GM12878 (cell line): ENCODE results near the gene PSAP. TPM values are rescaled to one million over a fixed set of nuclear protein-coding genes. Genes with fewer than 3 reads are reported as not detected.

ENCODE experiments used
- ATF3 ChIP-seq: IDR thresholded peaks from 2 replicates; pipeline ENCODE4 v1.6.1; 2011; ENCODE audit warnings: low read depth, mild to moderate bottlenecking, low read length, moderate library complexity, borderline replicate concordance; ENCODE audit errors: extremely low read depth
- BRCA1 ChIP-seq: IDR thresholded peaks from 2 replicates; pipeline ENCODE4 v1.6.1; 2011; ENCODE audit warnings: low read depth, low read length, improper control_type of control experiment
- CHD1 ChIP-seq: IDR thresholded peaks from 2 replicates; pipeline ENCODE4 v1.6.1; 2012; ENCODE audit warnings: low read depth, low read length, improper control_type of control experiment
- CHD4 ChIP-seq: fragments of 200-600 bp; sonication (generic); IDR thresholded peaks from 2 replicates; pipeline ENCODE4 v1.6.1; 2016; ENCODE audit warnings: mild to moderate bottlenecking
- CREM ChIP-seq: IDR thresholded peaks from 2 replicates; pipeline ENCODE4 v1.6.1; 2014; ENCODE audit warnings: antibody characterized with exemption, low read depth
- CTCF ChIP-seq, 3 experiments: IDR thresholded peaks in 2 of 3; conservative IDR thresholded peaks in 1 of 3; 2 replicates each; pipeline ENCODE4 v1.5.1; 2011; ENCODE audit warnings: low read depth in 3 of 3, low read length in 3 of 3, mild to moderate bottlenecking in 3 of 3, control low read depth in 2 of 3, moderate library complexity in 2 of 3, inconsistent platforms in 1 of 3, mixed read lengths in 1 of 3; ENCODE audit not compliant: control insufficient read depth in 2 of 3, insufficient read depth in 1 of 3; ENCODE audit errors: extremely low read depth in 1 of 3
- FOXM1 ChIP-seq: IDR thresholded peaks from 2 replicates; pipeline ENCODE4 v1.6.1; 2012; ENCODE audit warnings: low read depth, mild to moderate bottlenecking, inconsistent platforms, low read length, moderate library complexity
- IRF4 ChIP-seq: IDR thresholded peaks from 2 replicates; pipeline ENCODE4 v1.6.1; 2011; ENCODE audit warnings: low read depth, low read length
- KDM1A ChIP-seq: fragments of 200-600 bp; sonication (generic); IDR thresholded peaks from 2 replicates; pipeline ENCODE4 v1.6.1; 2016; ENCODE audit warnings: borderline replicate concordance
- MAX ChIP-seq: IDR thresholded peaks from 2 replicates; pipeline ENCODE4 v1.6.1; 2012; ENCODE audit warnings: low read depth, low read length, improper control_type of control experiment
- MTA2 ChIP-seq: fragments of 450-650 bp; IDR thresholded peaks from 2 replicates; pipeline ENCODE4 v1.6.1; 2016; ENCODE audit warnings: low read depth, mild to moderate bottlenecking, moderate library complexity
- MYC ChIP-seq: IDR thresholded peaks from 2 replicates; pipeline ENCODE4 v1.6.1; 2011; ENCODE audit warnings: mild to moderate bottlenecking, low read length, moderate library complexity, inconsistent platforms; ENCODE audit not compliant: insufficient read depth, insufficient replicate concordance, insufficient read length, severe bottlenecking
- NR2C2 ChIP-seq: IDR thresholded peaks from 2 replicates; pipeline ENCODE4 v1.6.1; 2011; ENCODE audit warnings: borderline replicate concordance, low read depth; ENCODE audit not compliant: control insufficient read depth, insufficient read length
- PAX8 ChIP-seq: fragments of 450-650 bp; IDR thresholded peaks from 2 replicates; pipeline ENCODE4 v1.6.1; 2017; ENCODE audit warnings: mild to moderate bottlenecking, moderate library complexity
- PBX3 ChIP-seq: IDR thresholded peaks from 2 replicates; pipeline ENCODE4 v1.6.1; 2011; ENCODE audit warnings: mild to moderate bottlenecking, low read depth, low read length, moderate library complexity; ENCODE audit not compliant: insufficient replicate concordance
- POLR2AphosphoS2 ChIP-seq: IDR thresholded peaks from 2 replicates; pipeline ENCODE4 v1.6.1; 2011; ENCODE audit warnings: low read depth, mild to moderate bottlenecking, low read length, improper control_type of control experiment, moderate library complexity
- SP1 ChIP-seq: IDR thresholded peaks from one replicate; pipeline ENCODE4 v1.6.1; 2011; ENCODE audit warnings: low read depth, low read length
- ZSCAN29 ChIP-seq: fragments of 450-650 bp; IDR thresholded peaks from 2 replicates; pipeline ENCODE4 v1.6.1; 2017; ENCODE audit warnings: mild to moderate bottlenecking, moderate library complexity
- polyA plus RNA-seq, 11 experiments: library from polyadenylated mRNA; depleted of rRNA in 4 of 11; unstranded in 6 of 11; stranded (reverse) in 5 of 11; fragments of >200 nt; fragmentation: Nextera tagmentation in 4 of 11; fragmentation: Illumina TruSeq in 1 of 11; extraction: Ambion mirVana in 4 of 11; extraction: Trizol in 1 of 11; gene quantifications; 1 replicate in 1 of 11; 2 replicates in 10 of 11; pipeline versions ENCODE4 v1.2.1 to v1.2.3, GENCODE V29; 2011 to 2016; ENCODE audit warnings: inconsistent platforms in 2 of 11, missing spikeins in 2 of 11, low read depth in 1 of 11
- total RNA-seq, 4 experiments: library from RNA; depleted of rRNA in 3 of 4; stranded (reverse); fragments of >200 nt in 3 of 4; fragmentation: Illumina TruSeq in 1 of 4; extraction: Trizol in 1 of 4; gene quantifications; 2 replicates each; pipeline versions ENCODE4 v1.2.1 to v1.2.3, GENCODE V29; 2013 to 2021
- TF ChIP-seq, protein P1 (sequence below): IDR thresholded peaks from 2 replicates; pipeline ENCODE4 v1.6.1; 2012; ENCODE audit warnings: low read length, inconsistent platforms
- TF ChIP-seq, protein P2 (sequence below): fragments of 450-650 bp; IDR thresholded peaks from 2 replicates; pipeline ENCODE4 v1.6.1; 2016; ENCODE audit warnings: mild to moderate bottlenecking, moderate library complexity, borderline replicate concordance

The PSAP gene
- total and polyA plus RNA-seq, 10 of the 15 experiments (the other 5 are each of a cell fraction or from before 2014, with no cell fraction given), result 178 to 336 (median 286) TPM

GRCh38 chr10:71812016-71812912 lies 38.8 kb downstream of the PSAP start (continued):
- TF ChIP-seq ATF3 (no peak), PBX3 (no peak), BRCA1 (no peak), POLR2AphosphoS2 (no peak), MTA2 (no peak), IRF4 (no peak), CREM (no peak), MYC (peak; percentile 49), CTCF (IDR thresholded peaks at IDR 0.05 in 2 of 3, conservative IDR thresholded peaks at IDR 0.05 in 1 of 3; ENCODE audit: control insufficient read depth in 2 of 3, extremely low read depth in 1 of 3, insufficient read depth in 1 of 3, low read depth in 3 of 3, low read length in 3 of 3) (peak; percentile 81 to 89 (median 82)), NR2C2 (no peak), FOXM1 (no peak), PAX8 (no peak), MAX (peak; percentile 73; the same call in 1 of the 2 replicates), SP1 (no peak), ZSCAN29 (no peak), CHD4 (no peak), CHD1 (no peak), KDM1A (no peak)
- TF ChIP-seq, protein P1, sequence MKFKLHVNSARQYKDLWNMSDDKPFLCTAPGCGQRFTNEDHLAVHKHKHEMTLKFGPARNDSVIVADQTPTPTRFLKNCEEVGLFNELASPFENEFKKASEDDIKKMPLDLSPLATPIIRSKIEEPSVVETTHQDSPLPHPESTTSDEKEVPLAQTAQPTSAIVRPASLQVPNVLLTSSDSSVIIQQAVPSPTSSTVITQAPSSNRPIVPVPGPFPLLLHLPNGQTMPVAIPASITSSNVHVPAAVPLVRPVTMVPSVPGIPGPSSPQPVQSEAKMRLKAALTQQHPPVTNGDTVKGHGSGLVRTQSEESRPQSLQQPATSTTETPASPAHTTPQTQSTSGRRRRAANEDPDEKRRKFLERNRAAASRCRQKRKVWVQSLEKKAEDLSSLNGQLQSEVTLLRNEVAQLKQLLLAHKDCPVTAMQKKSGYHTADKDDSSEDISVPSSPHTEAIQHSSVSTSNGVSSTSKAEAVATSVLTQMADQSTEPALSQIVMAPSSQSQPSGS, result no peak
- TF ChIP-seq, protein P2, sequence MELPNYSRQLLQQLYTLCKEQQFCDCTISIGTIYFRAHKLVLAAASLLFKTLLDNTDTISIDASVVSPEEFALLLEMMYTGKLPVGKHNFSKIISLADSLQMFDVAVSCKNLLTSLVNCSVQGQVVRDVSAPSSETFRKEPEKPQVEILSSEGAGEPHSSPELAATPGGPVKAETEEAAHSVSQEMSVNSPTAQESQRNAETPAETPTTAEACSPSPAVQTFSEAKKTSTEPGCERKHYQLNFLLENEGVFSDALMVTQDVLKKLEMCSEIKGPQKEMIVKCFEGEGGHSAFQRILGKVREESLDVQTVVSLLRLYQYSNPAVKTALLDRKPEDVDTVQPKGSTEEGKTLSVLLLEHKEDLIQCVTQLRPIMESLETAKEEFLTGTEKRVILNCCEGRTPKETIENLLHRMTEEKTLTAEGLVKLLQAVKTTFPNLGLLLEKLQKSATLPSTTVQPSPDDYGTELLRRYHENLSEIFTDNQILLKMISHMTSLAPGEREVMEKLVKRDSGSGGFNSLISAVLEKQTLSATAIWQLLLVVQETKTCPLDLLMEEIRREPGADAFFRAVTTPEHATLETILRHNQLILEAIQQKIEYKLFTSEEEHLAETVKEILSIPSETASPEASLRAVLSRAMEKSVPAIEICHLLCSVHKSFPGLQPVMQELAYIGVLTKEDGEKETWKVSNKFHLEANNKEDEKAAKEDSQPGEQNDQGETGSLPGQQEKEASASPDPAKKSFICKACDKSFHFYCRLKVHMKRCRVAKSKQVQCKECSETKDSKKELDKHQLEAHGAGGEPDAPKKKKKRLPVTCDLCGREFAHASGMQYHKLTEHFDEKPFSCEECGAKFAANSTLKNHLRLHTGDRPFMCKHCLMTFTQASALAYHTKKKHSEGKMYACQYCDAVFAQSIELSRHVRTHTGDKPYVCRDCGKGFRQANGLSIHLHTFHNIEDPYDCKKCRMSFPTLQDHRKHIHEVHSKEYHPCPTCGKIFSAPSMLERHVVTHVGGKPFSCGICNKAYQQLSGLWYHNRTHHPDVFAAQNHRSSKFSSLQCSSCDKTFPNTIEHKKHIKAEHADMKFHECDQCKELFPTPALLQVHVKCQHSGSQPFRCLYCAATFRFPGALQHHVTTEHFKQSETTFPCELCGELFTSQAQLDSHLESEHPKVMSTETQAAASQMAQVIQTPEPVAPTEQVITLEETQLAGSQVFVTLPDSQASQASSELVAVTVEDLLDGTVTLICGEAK, result no peak
